Vagina (tissue), 2 donors: Measurements from ENCODE around the gene STIM2. TPM values are rescaled to one million over a fixed set of nuclear protein-coding genes. Genes with fewer than 3 reads are reported as not detected.

Experiments
- DNase-seq, 2 donors: peaks; one replicate each; pipeline ENCODE4 v3.0.0-alpha.2; 2017; ENCODE audit errors: extremely low spot score in 2 of 2
- H3K27ac ChIP-seq: fragments of 200-600 bp; sonication (generic); one replicate; pipeline ENCODE4 v1.5.1; 2019
- H3K27me3 ChIP-seq: fragments of 200-600 bp; sonication (generic); one replicate; pipeline ENCODE4 v1.5.1; 2019
- H3K36me3 ChIP-seq, 2 donors: fragments of 200-600 bp; sonication (generic); one replicate each; pipeline ENCODE4 v1.5.1; 2017 to 2019
- H3K4me1 ChIP-seq: fragments of 200-600 bp; sonication (generic); one replicate; pipeline ENCODE4 v1.5.1; 2019
- H3K4me3 ChIP-seq, 2 donors: fragments of 200-600 bp; sonication (generic); 1 replicate in 1 of 2; 2 replicates in 1 of 2; pipeline ENCODE4 v1.5.1; 2016 to 2019
- H3K9me3 ChIP-seq: fragments of 200-600 bp; sonication (generic); one replicate; pipeline ENCODE4 v1.5.1; 2019
- CTCF ChIP-seq, 3 experiments: fragments of 450-650 bp in 2 of 3; fragments of 200-600 bp in 1 of 3; sonication (generic) in 1 of 3; IDR thresholded peaks; one replicate each; pipeline ENCODE4 v1.5.1; 2017 to 2019; ENCODE audit warnings: antibody characterized with exemption in 3 of 3, mild to moderate bottlenecking in 2 of 3, moderate library complexity in 2 of 3
- POLR2A ChIP-seq, 2 donors: fragments of 450-650 bp; IDR thresholded peaks; one replicate each; pipeline ENCODE4 v1.6.1; 2017; ENCODE audit warnings: antibody characterized with exemption in 2 of 2, mild to moderate bottlenecking in 2 of 2, moderate library complexity in 2 of 2
- POLR2AphosphoS5 ChIP-seq, 2 donors: sonication (generic); formaldehyde crosslinking; IDR thresholded peaks; one replicate each; pipeline ENCODE4 v1.9.0; 2017; ENCODE audit warnings: antibody characterized with exemption in 2 of 2, mild to moderate bottlenecking in 2 of 2, low read depth in 1 of 2; ENCODE audit not compliant: insufficient read depth in 1 of 2
- intact Hi-C: fragments of 100-400 bp; cut with DNase I; formaldehyde crosslinking; loops from one replicate; pipeline ENCODE4 v1.15.1; 2023
- total RNA-seq: library from RNA; depleted of rRNA; stranded (reverse); fragments of >200 nt; gene quantifications from one replicate; pipeline ENCODE4 v1.2.3, GENCODE V29; 2016

The STIM2 gene
- total RNA-seq, 1 donor from 2014 or later = 39.5 TPM

GRCh38 chr4:26879805-26880204, 19.2 kb downstream of the STIM2 start:
- no peaks in the 10 kb centered on the region for H3K36me3 ChIP-seq
- no peak for TF ChIP-seq POLR2A (IDR thresholded peaks at IDR 0.05)
- no peak for TF ChIP-seq CTCF (IDR thresholded peaks at IDR 0.05)
- TF ChIP-seq POLR2AphosphoS5 (IDR thresholded peaks at IDR 0.05; ENCODE audit: insufficient read depth in 1 of 2, low read depth in 1 of 2) = no peak
- no peak overlapping the region for H3K4me3 ChIP-seq
- DNase-seq = no peak
- no peaks in the 10 kb centered on the region for H3K27me3 ChIP-seq
- intact Hi-C loops = no loop called here
- H3K27ac ChIP-seq = no peak overlapping the region
- peaks cover 20% of the 10 kb centered on the region for H3K4me1 ChIP-seq
- no peaks in the 10 kb centered on the region for H3K9me3 ChIP-seq

- Histone ChIP-seq H3K9me3 (no peaks in the 10 kb centered on the region), H3K27me3 (no peaks in the 10 kb centered on the region), H3K4me1 (peaks cover 25% of the 10 kb centered on the region), H3K36me3 (no peaks in the 10 kb centered on the region), H3K4me3 (no peak overlapping the region), H3K27ac (no peak overlapping the region)
- intact Hi-C loops = no loop called here
- TF ChIP-seq CTCF (IDR thresholded peaks at IDR 0.05) (no peak), POLR2A (IDR thresholded peaks at IDR 0.05) (no peak), POLR2AphosphoS5 (IDR thresholded peaks at IDR 0.05; ENCODE audit: insufficient read depth in 1 of 2, low read depth in 1 of 2) (no peak)
- DNase-seq = no peak
Observed at GRCh38 chr4:26884026-26884425, 23.4 kb downstream of the STIM2 start.

GRCh38 chr4:26884486-26884988, 23.9 kb downstream of the STIM2 start:
- H3K27ac ChIP-seq = no peak overlapping the region
- H3K4me1 ChIP-seq = peaks cover 24% of the 10 kb centered on the region
- no peak for TF ChIP-seq CTCF (IDR thresholded peaks at IDR 0.05)
- TF ChIP-seq POLR2AphosphoS5 (IDR thresholded peaks at IDR 0.05; ENCODE audit: insufficient read depth in 1 of 2, low read depth in 1 of 2) = no peak
- no peak for TF ChIP-seq POLR2A (IDR thresholded peaks at IDR 0.05)
- H3K27me3 ChIP-seq = no peaks in the 10 kb centered on the region
- H3K36me3 ChIP-seq = no peaks in the 10 kb centered on the region
- no peak for DNase-seq
- H3K4me3 ChIP-seq = no peak overlapping the region
- intact Hi-C loops = no loop called here
- no peaks in the 10 kb centered on the region for H3K9me3 ChIP-seq

- no peaks in the 10 kb centered on the region for H3K36me3 ChIP-seq
- DNase-seq = no peak
- intact Hi-C loops = no loop called here
- H3K27me3 ChIP-seq = no peaks in the 10 kb centered on the region
- H3K27ac ChIP-seq = no peak overlapping the region
- TF ChIP-seq CTCF (IDR thresholded peaks at IDR 0.05) (no peak), POLR2A (IDR thresholded peaks at IDR 0.05) (no peak), POLR2AphosphoS5 (IDR thresholded peaks at IDR 0.05; ENCODE audit: insufficient read depth in 1 of 2, low read depth in 1 of 2) (no peak)
- H3K4me1 ChIP-seq = peaks cover 17% of the 10 kb centered on the region
- H3K4me3 ChIP-seq = no peak overlapping the region
- no peaks in the 10 kb centered on the region for H3K9me3 ChIP-seq
Observed at GRCh38 chr4:26885912-26886274, 25.3 kb downstream of the STIM2 start.

GRCh38 chr4:26887143-26887542, 26.5 kb downstream of the STIM2 start:
- no peak overlapping the region for H3K27ac ChIP-seq
- TF ChIP-seq POLR2AphosphoS5 (IDR thresholded peaks at IDR 0.05; ENCODE audit: insufficient read depth in 1 of 2, low read depth in 1 of 2) = no peak
- no peak for DNase-seq

More at GRCh38 chr4:26887143-26887542, 26.5 kb downstream of the STIM2 start:
- Histone ChIP-seq H3K9me3 (no peaks in the 10 kb centered on the region), H3K4me1 (peaks cover 17% of the 10 kb centered on the region), H3K4me3 (no peak overlapping the region), H3K27me3 (no peaks in the 10 kb centered on the region), H3K36me3 (no peaks in the 10 kb centered on the region)
- intact Hi-C loops = no loop called here
